Measurements from ENCODE around the gene DEFB116.

GRCh38 chr20:31355981-31356380 lies 47.6 kb upstream of the DEFB116 start:
- TF ChIP-seq CEBPB (IDR thresholded peaks at IDR 0.05; ENCODE audit: low read depth, low read length) (no peak), USF2 (IDR thresholded peaks at IDR 0.05; ENCODE audit: low read depth, low read length) (no peak), MAFK (IDR thresholded peaks at IDR 0.05; ENCODE audit: low read depth, low read length) (no peak), SMC3 (IDR thresholded peaks at IDR 0.05; ENCODE audit: low read depth, low read length) (no peak), RCOR1 (IDR thresholded peaks at IDR 0.05; ENCODE audit: insufficient replicate concordance, low read length) (no peak), BHLHE40 (IDR thresholded peaks at IDR 0.05; ENCODE audit: low read depth, low read length) (no peak), MXI1 (IDR thresholded peaks at IDR 0.05; ENCODE audit: borderline replicate concordance, low read depth, low read length) (no peak), POLR2A (IDR thresholded peaks at IDR 0.05; ENCODE audit: low read depth, low read length) (no peak), RAD21 (IDR thresholded peaks at IDR 0.05; ENCODE audit: low read length) (no peak), RFX5 (IDR thresholded peaks at IDR 0.05; ENCODE audit: low read depth, low read length) (no peak), MAZ (IDR thresholded peaks at IDR 0.05; ENCODE audit: borderline replicate concordance, low read depth, low read length) (no peak)
- TF ChIP-seq, protein P1, sequence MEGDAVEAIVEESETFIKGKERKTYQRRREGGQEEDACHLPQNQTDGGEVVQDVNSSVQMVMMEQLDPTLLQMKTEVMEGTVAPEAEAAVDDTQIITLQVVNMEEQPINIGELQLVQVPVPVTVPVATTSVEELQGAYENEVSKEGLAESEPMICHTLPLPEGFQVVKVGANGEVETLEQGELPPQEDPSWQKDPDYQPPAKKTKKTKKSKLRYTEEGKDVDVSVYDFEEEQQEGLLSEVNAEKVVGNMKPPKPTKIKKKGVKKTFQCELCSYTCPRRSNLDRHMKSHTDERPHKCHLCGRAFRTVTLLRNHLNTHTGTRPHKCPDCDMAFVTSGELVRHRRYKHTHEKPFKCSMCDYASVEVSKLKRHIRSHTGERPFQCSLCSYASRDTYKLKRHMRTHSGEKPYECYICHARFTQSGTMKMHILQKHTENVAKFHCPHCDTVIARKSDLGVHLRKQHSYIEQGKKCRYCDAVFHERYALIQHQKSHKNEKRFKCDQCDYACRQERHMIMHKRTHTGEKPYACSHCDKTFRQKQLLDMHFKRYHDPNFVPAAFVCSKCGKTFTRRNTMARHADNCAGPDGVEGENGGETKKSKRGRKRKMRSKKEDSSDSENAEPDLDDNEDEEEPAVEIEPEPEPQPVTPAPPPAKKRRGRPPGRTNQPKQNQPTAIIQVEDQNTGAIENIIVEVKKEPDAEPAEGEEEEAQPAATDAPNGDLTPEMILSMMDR (conservative IDR thresholded peaks at IDR 0.05; ENCODE audit: low read depth, low read length): no peak

All from IMR-90 (cell line).